Measurements from ENCODE around the gene RPL28.
"Not testable (repeated sequence)": the region's sequence is repeated elsewhere in the genome, so short reads cannot be mapped to it uniquely, and the experiment has no call there.

RPL28 gene

GRCh38 chr19:55398200-55398925, 12.6 kb downstream of the RPL28 start:
- no peak for FAIRE-seq

- no peak for FAIRE-seq
Measured at GRCh38 chr19:55400281-55401087, 14.8 kb downstream of the RPL28 start.

- not testable (repeated sequence) for FAIRE-seq
Measured at GRCh38 chr19:55401390-55401789, 15.7 kb downstream of the RPL28 start.

GRCh38 chr19:55402509-55402908, 16.8 kb downstream of the RPL28 start:
- FAIRE-seq = no peak

- FAIRE-seq = no peak
Measured at GRCh38 chr19:55405638-55406037, 19.9 kb downstream of the RPL28 start.

GRCh38 chr19:55406091-55406825, 20.5 kb downstream of the RPL28 start:
- FAIRE-seq = no peak

- FAIRE-seq = no peak
Measured at GRCh38 chr19:55406826-55407549, 21.3 kb downstream of the RPL28 start.

GRCh38 chr19:55407550-55407799, 21.7 kb downstream of the RPL28 start, which contains the start of gene UBE2S:
Gene UBE2S (minus strand): TSS chr19:55407788. CDS start chr19:55407589, 199 bp downstream.
- FAIRE-seq = not testable (repeated sequence)

GRCh38 chr19:55407800-55408532, 22.2 kb downstream of the RPL28 start:
- FAIRE-seq = peak; percentile 93

- no peak for FAIRE-seq
Measured at GRCh38 chr19:55408533-55408872, 22.8 kb downstream of the RPL28 start.

- not testable (repeated sequence) for FAIRE-seq
Measured at GRCh38 chr19:55409179-55409578, 23.4 kb downstream of the RPL28 start.

GRCh38 chr19:55410168-55410567, 24.4 kb downstream of the RPL28 start:
- no peak for FAIRE-seq

GRCh38 chr19:55418185-55418584, 32.5 kb downstream of the RPL28 start:
- no peak for FAIRE-seq

GRCh38 chr19:55419103-55419502, 33.4 kb downstream of the RPL28 start:
- FAIRE-seq = no peak

- FAIRE-seq = no peak
Measured at GRCh38 chr19:55419624-55420236, 34.0 kb downstream of the RPL28 start.

GRCh38 chr19:55421281-55421680, 35.5 kb downstream of the RPL28 start:
- FAIRE-seq = not testable (repeated sequence)

GRCh38 chr19:55423225-55424005, 37.7 kb downstream of the RPL28 start:
- FAIRE-seq = no peak

GRCh38 chr19:55424518-55424917, 38.8 kb downstream of the RPL28 start:
- no peak for FAIRE-seq

GRCh38 chr19:55426042-55426441, 40.3 kb downstream of the RPL28 start:
- no peak for FAIRE-seq

- FAIRE-seq = no peak
Measured at GRCh38 chr19:55431183-55431582, 45.5 kb downstream of the RPL28 start.
